Cardiac fibroblast (primary cell): ENCODE measurements around the gene SEPTIN12.
"Not testable (repeated sequence)": the region's sequence is repeated elsewhere in the genome, so short reads cannot be mapped to it uniquely, and the experiment has no call there.

Experiments
- DNase-seq, 2 donors: peaks; one replicate each; pipeline versions ENCODE4 v3.0.0 to v3.0.0-alpha.2; 2010; ENCODE audit warnings: low read depth in 2 of 2
- H3K4me3 ChIP-seq, 2 donors: replicated peaks in 1 of 2; 1 replicate in 1 of 2; 2 replicates in 1 of 2; pipeline ENCODE4 v1.5.1; 2011; ENCODE audit warnings: low read depth in 2 of 2, low read length in 2 of 2, mild to moderate bottlenecking in 2 of 2, moderate library complexity in 1 of 2
- TF ChIP-seq, protein P1 (sequence below): IDR thresholded peaks from one replicate; pipeline ENCODE4 v1.5.1; 2011; ENCODE audit warnings: low read depth, mild to moderate bottlenecking, low read length, inconsistent platforms

Gene SEPTIN12

DNA sequence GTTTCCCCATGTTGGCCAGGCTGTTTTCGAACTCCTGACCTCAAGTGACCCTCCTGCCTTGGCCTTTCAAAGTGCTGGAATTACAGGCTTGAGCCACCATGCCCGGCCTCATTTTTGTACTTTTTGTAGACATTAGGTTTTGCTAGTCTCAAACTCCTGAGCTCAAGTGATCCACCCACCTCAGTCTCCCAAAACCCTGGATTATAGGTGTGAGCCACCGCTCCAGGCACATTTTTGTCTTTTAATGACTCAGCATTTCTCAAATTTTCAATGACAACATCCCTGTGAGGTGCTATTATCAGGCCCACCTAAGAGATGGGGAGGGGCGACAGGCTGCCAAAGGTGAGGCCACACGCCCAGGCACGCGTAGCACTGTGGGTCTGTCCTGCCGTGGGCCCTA, 1.1 kb downstream of the SEPTIN12 start:
- H3K4me3 ChIP-seq: no peak overlapping the region
- TF ChIP-seq, protein P1, sequence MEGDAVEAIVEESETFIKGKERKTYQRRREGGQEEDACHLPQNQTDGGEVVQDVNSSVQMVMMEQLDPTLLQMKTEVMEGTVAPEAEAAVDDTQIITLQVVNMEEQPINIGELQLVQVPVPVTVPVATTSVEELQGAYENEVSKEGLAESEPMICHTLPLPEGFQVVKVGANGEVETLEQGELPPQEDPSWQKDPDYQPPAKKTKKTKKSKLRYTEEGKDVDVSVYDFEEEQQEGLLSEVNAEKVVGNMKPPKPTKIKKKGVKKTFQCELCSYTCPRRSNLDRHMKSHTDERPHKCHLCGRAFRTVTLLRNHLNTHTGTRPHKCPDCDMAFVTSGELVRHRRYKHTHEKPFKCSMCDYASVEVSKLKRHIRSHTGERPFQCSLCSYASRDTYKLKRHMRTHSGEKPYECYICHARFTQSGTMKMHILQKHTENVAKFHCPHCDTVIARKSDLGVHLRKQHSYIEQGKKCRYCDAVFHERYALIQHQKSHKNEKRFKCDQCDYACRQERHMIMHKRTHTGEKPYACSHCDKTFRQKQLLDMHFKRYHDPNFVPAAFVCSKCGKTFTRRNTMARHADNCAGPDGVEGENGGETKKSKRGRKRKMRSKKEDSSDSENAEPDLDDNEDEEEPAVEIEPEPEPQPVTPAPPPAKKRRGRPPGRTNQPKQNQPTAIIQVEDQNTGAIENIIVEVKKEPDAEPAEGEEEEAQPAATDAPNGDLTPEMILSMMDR: no peak
- no peak for DNase-seq

DNA sequence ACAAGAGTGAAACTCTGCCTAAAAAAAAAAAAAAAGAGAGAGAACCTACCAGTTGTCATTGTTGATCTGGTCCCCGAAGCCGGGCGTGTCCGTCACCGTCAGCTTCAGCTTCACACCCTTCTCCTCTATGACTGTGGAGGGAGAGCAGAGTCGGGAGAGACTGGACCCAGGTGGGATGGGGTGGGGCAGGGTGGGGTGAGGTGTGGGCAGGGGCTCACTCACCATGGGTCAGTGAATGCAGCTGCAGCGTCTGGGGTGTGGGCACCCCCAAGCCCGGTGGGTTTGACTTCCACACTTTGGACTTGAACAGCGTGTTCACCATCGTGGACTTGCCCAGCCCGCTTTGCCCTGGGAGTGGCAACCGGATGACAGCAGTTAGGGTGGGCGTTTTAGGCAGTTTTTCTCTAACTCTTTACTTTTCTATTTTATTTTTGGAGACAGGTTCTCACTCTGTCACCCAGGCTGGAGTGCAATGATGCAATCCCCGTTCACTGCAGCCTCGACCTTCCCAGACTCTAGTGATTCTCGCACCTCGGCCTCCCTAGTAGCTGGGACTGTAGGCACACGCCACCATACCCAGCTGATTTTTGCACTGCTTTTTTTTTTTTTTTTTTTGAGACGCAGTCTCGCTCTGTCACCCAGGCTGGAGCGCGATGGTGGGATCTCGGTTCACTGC, 2.2 kb downstream of the SEPTIN12 start:
- no peak for DNase-seq
- TF ChIP-seq, protein P1: no peak
- H3K4me3 ChIP-seq: no peak overlapping the region

DNA sequence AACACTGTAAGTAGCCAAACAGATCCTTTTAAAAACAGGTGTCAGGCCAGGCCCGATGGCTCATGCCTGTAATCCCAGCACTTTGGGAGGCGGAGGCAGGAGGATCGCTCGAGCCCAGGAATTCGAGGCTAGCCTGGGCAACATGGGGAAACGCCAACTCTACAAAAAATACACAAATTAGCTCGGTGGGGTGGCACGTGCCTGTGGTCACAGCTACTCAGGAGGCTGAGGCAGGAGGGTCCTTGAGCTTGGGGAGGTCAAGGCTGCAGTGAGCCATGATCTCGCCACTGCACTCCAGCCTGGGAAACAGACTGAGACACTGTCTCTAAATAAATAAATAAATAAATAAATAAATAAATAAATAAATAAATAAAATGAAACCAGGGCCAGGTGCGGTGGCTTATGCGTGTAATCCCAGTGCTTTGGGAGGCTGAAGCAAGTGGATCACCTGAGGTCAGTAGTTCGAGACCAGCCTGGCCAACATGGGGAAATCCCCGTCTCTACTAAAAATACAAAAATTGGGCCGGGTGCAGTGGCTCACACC, 3.6 kb downstream of the SEPTIN12 start:
- not testable (repeated sequence) for DNase-seq, H3K4me3 ChIP-seq

DNA sequence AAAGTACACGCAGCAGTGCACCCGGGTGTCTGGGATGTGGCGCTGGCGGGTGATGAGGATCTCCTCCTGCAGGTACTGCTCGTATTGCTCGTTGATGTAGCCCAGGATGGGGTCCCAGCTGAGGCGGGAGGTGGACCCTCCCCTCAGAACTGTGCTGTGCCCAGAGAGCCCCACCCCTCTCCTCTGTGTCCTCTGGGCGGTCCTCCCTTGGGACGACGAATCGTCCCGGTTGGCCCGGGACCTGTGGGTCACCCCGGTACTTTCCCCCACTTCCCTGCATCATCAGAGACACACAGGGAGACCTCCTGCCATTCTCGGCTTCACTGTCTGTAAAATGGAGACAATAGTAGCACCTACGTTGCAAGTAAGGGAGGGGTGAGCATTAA, 4.2 kb downstream of the SEPTIN12 start:
- TF ChIP-seq, protein P1: no peak
- H3K4me3 ChIP-seq: no peak overlapping the region
- DNase-seq: no peak

DNA sequence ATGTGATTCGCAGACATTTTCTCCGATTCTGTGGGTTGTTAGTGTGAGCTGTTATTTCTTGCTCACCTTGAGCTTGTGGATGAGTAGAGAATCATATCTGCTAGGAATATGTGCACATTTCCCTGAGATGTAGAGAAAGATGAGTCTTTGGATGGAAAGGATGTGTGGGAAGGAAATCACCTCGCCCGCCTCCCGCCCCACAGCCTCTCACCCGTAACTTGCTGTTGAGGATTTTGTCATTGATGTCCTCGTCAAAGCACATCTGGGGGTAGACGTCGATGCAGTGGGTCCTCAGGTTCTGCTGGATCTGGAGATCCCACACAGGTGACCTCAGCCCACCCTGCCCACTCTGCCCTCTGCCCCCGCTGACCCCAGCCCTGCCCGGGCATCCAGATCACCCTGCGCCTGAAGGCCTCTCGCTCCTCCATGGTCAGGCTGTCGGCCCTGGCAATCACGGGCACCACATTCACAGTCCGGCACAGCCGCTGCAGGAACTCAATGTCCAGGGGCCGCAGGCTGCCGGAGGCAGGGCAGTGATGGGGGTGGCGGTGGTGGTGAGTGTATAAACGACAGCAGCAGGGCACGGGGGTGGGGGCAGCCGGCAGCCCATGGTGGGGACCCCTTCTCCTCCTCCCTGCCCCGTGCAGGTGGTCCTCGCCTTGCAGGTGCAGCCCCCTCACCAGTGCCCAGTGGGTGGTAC, 4.7 kb downstream of the SEPTIN12 start:
- no peak overlapping the region for H3K4me3 ChIP-seq
- DNase-seq: no peak
- TF ChIP-seq, protein P1: no peak

DNA sequence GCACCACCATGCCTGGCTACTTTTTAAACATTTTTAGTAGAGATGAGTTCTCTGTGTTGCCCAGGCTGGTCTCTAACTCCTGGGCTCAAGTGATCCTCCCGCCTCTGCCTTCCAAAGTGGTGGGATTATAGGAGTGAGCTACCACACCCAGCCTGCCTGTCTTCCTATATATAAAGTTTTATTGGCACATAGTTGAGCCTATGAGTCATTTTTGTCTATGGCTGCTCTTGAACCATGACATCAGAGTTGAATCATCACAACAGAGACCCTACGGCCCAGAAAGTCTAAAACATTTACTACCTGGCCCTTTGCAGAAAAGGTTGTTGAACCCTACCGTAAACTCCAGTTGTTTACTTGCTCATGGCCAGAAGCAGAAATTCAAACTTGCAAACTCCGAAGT, 7.9 kb downstream of the SEPTIN12 start:
- peak in 1 of 2 donors; percentile 20 for DNase-seq
- H3K4me3 ChIP-seq: no peak overlapping the region
- TF ChIP-seq, protein P1: no peak

DNA sequence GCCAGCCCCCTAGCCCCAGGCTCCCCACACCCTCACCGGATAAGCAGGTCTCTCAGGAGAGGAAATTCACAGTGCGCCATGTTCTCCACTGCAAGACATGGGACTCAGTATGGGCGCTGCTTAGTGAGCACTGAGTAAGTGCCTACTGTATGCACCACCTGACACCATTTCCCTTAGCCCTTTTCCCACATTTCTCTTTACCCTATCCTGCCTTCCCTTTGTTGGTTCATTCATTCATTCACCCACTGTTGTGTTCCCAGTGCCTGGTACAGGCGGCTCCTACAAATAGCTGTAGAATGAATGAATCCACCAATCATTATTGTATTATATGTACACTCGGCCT, 10.1 kb downstream of the SEPTIN12 start:
- DNase-seq: no peak
- no peak overlapping the region for H3K4me3 ChIP-seq
- TF ChIP-seq, protein P1: no peak
